Heart left ventricle (tissue), 16 donors: ENCODE measurements around the gene MRPS34. TPM values are rescaled to one million over a fixed set of nuclear protein-coding genes. Genes with fewer than 3 reads are reported as not detected.

Experiments used
- ATAC-seq, 4 donors: fragments of 200-7000 bp; cut with Tn5 transposase; one replicate each; pipeline ENCODE4 v1.9.1; 2020 to 2022; ENCODE audit warnings: moderate library complexity in 4 of 4, mild to moderate bottlenecking in 3 of 4, moderate number of reproducible peaks in 1 of 4
- DNase-seq, 5 donors: peaks; one replicate each; pipeline ENCODE4 v3.0.0-alpha.2; 2020
- H3K27ac ChIP-seq, 12 donors: fragments of 200-600 bp; sonication (generic) in 4 of 12; one replicate each; pipeline versions ENCODE4 v1.5.0 to v1.8.0; 2016 to 2022; ENCODE audit warnings: mild to moderate bottlenecking in 2 of 12
- H3K27me3 ChIP-seq, 9 donors: fragments of 200-600 bp; sonication (generic) in 2 of 9; one replicate each; pipeline versions ENCODE4 v1.5.1 to v1.8.0; 2016 to 2022; ENCODE audit warnings: mild to moderate bottlenecking in 3 of 9
- H3K36me3 ChIP-seq, 9 donors: fragments of 200-600 bp; sonication (generic) in 2 of 9; one replicate each; pipeline versions ENCODE4 v1.5.0 to v1.8.0; 2018 to 2022; ENCODE audit warnings: mild to moderate bottlenecking in 2 of 9
- H3K4me1 ChIP-seq, 12 donors: fragments of 200-600 bp; sonication (generic) in 4 of 12; one replicate each; pipeline versions ENCODE4 v1.5.0 to v1.8.0; 2016 to 2022; ENCODE audit warnings: mild to moderate bottlenecking in 3 of 12
- H3K4me3 ChIP-seq, 12 donors: fragments of 200-600 bp; sonication (generic) in 4 of 12; one replicate each; pipeline versions ENCODE4 v1.5.0 to v1.8.0; 2017 to 2022; ENCODE audit warnings: mild to moderate bottlenecking in 9 of 12, moderate library complexity in 4 of 12
- H3K9me3 ChIP-seq, 12 donors: fragments of 200-600 bp; sonication (generic) in 4 of 12; one replicate each; pipeline versions ENCODE4 v1.5.0 to v1.8.0; 2016 to 2022; ENCODE audit warnings: mild to moderate bottlenecking in 1 of 12
- POLR2A ChIP-seq, 2 donors: fragments of 450-650 bp; IDR thresholded peaks; one replicate each; pipeline ENCODE4 v1.6.1; 2017; ENCODE audit warnings: antibody characterized with exemption in 2 of 2, mild to moderate bottlenecking in 2 of 2, moderate library complexity in 2 of 2
- WGBS, 4 donors: extraction: QIAGEN DNeasy Blood & Tissue Kit in 2 of 4; methylation state at CpG; one replicate each; pipeline versions ENCODE4 v1.1.5 to v1.1.7; 2013 to 2018; 5-methylcytosine and 5-hydroxymethylcytosine counted together
- intact Hi-C, 10 donors: fragments of 100-400 bp; cut with DNase I; formaldehyde crosslinking; loops; one replicate each; pipeline versions ENCODE4 v1.11.1 to v1.14.2; 2022
- polyA plus RNA-seq, 2 donors: library from polyadenylated mRNA; stranded (reverse); fragments of 200-250 nt; gene quantifications; one replicate each; pipeline ENCODE4 v1.2.3, GENCODE V29; 2013
- total RNA-seq, 9 donors: library from RNA; depleted of rRNA in 2 of 9; stranded (reverse); fragments of >200 nt in 2 of 9; fragmentation: NEBNext Ultra II Directional in 3 of 9; extraction: Animal tissue kit (Norgen Biotek cat#: 25700) in 3 of 9; gene quantifications; one replicate each; pipeline versions ENCODE4 v1.1.0 to v1.2.4, GENCODE V29; 2016 to 2023
- TF ChIP-seq, protein P1 (sequence below), 12 donors: fragments of 200-600 bp; sonication (generic) in 4 of 12; IDR thresholded peaks; one replicate each; pipeline versions ENCODE4 v1.5.0 to v1.8.0; 2018 to 2022; ENCODE audit warnings: antibody characterized with exemption in 12 of 12, mild to moderate bottlenecking in 5 of 12
- donor health status: ischemic (EF 13 %, LVEDD 7.1; RV severe dilation, severe dysfunction).
- donor health status: healthy with polysubstance abuse.
- donor health status: DM: no; HTN: yes; CAD: no.
- donor health status: DM: no; HTN: no; CAD: no.
- donor health status: ischemic (EF 25% LVEDD 6.9; RV normal size, moderate dysfunction).
- donor health status: ischemic (EF 25% LVEDD 5.7; RV mildly dilated, moderate dysfunction).
- donor health status: healthy.
- donor health status: DM: yes; HTN: yes; CAD: no.
- donor health status: ischemic (EF 35%, LVEDD 5.7; RV mildly dilated, moderate dysfunction).
- donor health status: nonischemic (EF 11% LVEDD 7.7; RV severe dilation, severe dysfunction).
- donor health status: DM: yes; HTN: yes; CAD: no.
- donor health status: PGD.
- donor health status: ischemic (EF 29% LVEDD 5.4; RV normal size, mild dysfunction).
- donor health status: nonischemic (EF 23%, LVEDD 6.1; RV moderate dilation, normal function).

MRPS34 gene
- total and polyA plus RNA-seq, 11 donors = 58.0 to 123 (median 81.8) TPM

DNA sequence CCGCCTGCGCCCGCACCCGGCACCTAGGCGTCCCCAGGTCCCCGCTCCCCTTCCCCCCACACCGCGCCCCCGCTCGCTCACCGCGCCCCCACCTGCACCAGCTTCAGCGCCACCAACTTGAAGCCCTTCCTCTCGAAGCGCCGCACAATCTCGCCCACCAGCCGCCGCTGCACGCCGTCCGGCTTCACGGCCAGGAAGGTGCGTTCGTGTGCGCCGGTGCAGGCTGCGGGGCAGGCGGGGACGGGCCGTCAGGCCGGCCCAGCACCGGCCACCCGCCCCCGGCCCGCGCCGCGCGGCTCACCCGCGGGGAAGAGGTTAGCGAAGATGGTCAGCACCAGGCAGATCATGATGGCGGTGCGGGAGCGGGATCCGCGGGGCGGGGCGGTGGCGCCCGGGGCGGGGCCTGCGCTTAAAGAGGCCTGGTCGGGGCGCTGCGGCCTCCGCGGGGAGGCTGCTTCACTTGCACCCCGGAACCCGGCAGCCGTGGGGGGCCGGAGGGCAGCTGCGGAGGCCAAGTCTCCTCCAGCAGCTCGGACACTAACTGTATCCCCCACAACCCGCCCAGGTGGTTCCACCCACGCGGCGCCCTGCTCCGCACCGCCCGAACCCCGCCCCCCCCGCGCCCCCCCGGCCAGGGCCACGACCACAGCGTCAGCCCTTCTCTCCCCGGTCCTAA lies 1.6 kb downstream of the MRPS34 start, which contains the start of gene NME3:
Gene NME3, minus strand, starts transcription at position 356 of the 676 bp plus-strand sequence. Its CDS starts 9 bp downstream, at position 347.
- intact Hi-C loops = loop anchor here in 2 of 10 donors (5.0 kb wide), 2 partner anchors 64 to 159 kb away; partner anchors contain the start of genes CRAMP1 (in 1 of the 2), IFT140 (in 1 of the 2) and MAPK8IP3 (in 1 of the 2)
- peak; percentile 12 to 51 (median 47) for ATAC-seq
- WGBS, 4 donors = 0 to 1% (median 1%) methylated on average over 18 to 79 of the region's 79 CpGs
- DNase-seq = peak; percentile 80 to 92 (median 85)
- Histone ChIP-seq H3K4me3 (peak within 1 kb of the TSS; percentile 75 to 99 (median 96)), H3K36me3 (peaks cover 0 to 46% (median 35%) of the 10 kb centered on the region in 9 donors), H3K27ac (peak within 1 kb of the TSS; percentile 17 to 99 (median 97)), H3K27me3 (no peaks in the 10 kb centered on the region), H3K4me1 (peaks cover 14 to 44% (median 32%) of the 10 kb centered on the region in 12 donors), H3K9me3 (no peaks in the 10 kb centered on the region)
- TF ChIP-seq, protein P1, sequence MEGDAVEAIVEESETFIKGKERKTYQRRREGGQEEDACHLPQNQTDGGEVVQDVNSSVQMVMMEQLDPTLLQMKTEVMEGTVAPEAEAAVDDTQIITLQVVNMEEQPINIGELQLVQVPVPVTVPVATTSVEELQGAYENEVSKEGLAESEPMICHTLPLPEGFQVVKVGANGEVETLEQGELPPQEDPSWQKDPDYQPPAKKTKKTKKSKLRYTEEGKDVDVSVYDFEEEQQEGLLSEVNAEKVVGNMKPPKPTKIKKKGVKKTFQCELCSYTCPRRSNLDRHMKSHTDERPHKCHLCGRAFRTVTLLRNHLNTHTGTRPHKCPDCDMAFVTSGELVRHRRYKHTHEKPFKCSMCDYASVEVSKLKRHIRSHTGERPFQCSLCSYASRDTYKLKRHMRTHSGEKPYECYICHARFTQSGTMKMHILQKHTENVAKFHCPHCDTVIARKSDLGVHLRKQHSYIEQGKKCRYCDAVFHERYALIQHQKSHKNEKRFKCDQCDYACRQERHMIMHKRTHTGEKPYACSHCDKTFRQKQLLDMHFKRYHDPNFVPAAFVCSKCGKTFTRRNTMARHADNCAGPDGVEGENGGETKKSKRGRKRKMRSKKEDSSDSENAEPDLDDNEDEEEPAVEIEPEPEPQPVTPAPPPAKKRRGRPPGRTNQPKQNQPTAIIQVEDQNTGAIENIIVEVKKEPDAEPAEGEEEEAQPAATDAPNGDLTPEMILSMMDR (IDR thresholded peaks at IDR 0.05) = peak in 1 of 12 donors; percentile 14
- peak in 1 of 2 donors; percentile 41 for TF ChIP-seq POLR2A (IDR thresholded peaks at IDR 0.05)

DNA sequence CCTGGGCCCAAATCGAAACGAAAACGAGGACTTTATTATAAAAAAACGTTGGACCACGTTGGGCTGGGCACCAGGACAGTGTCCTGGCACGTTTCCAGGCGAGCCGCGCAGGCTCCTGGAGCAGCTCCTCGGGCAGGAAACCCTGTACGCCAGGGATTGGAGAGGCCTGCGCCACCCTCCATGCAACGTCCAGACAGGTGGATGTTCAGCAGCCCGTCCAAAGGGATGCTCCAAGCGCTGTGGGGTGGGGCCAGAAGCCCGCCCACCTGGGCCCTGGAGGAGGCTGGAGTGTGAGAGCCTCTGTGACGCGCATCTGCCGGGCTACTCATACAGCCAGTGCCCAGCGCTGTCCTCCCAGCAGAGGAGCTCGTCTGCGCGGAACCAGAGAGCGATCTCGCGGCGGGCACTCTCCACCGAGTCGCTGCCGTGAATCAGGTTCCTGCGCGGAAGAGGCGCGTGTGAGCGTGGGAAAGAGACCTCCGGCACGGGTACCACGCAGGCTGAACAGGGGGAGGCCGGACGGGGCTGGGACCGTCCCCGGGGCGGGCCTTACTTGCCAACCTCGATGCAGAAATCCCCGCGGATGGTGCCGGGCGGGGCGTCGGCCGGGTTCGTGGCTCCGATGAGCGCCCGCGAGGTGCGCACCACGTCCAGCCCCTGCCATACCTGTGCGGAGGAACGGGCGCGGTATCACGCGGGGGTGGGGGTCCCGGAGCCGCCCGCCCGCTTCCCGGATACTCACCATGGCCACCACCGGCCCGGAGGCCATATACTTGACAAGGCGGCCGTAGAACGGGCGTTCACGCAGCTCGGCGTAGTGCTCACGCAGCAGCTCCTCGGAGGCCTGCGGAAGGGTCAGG lies 2.4 kb downstream of the MRPS34 start:
- ATAC-seq (peak; percentile 4 to 45 (median 20)), DNase-seq (peak in 4 of 5 donors; percentile 66 to 78 (median 71))
- peak overlapping the region; percentile 17 to 99 (median 96) for H3K27ac ChIP-seq
- H3K9me3 ChIP-seq = no peaks in the 10 kb centered on the region
- 5 to 15% (median 10%) methylated on average over 42 to 81 of the region's 81 CpGs for WGBS, 4 donors
- peak overlapping the region; percentile 75 to 99 (median 96) for H3K4me3 ChIP-seq
- peaks cover 14 to 44% (median 32%) of the 10 kb centered on the region in 12 donors for H3K4me1 ChIP-seq
- H3K27me3 ChIP-seq = no peaks in the 10 kb centered on the region
- TF ChIP-seq, protein P1 (IDR thresholded peaks at IDR 0.05) = no peak
- peak in 1 of 2 donors; percentile 26 for TF ChIP-seq POLR2A (IDR thresholded peaks at IDR 0.05)
- peaks cover 0 to 50% (median 38%) of the 10 kb centered on the region in 9 donors for H3K36me3 ChIP-seq
- intact Hi-C loops = loop anchor here in 2 of 10 donors (5.0 kb wide), 2 partner anchors 63 to 158 kb away; partner anchors contain the start of genes CRAMP1 (in 1 of the 2), IFT140 (in 1 of the 2) and MAPK8IP3 (in 1 of the 2)

GRCh38 chr16:1769402-1770300 lies 3.3 kb downstream of the MRPS34 start:
- ATAC-seq (peak in 1 of 4 donors; percentile 0), DNase-seq (no peak)
- no peaks in the 10 kb centered on the region for H3K27me3 ChIP-seq
- H3K27ac ChIP-seq = peak overlapping the region in 8 of 12 donors; percentile 25 to 99 (median 97)
- intact Hi-C loops = loop anchor here in 2 of 10 donors (5.0 kb wide), 2 partner anchors 62 to 157 kb away; partner anchors contain the start of genes CRAMP1 (in 1 of the 2), IFT140 (in 1 of the 2) and MAPK8IP3 (in 1 of the 2)
- H3K9me3 ChIP-seq = no peaks in the 10 kb centered on the region
- peaks cover 14 to 39% (median 30%) of the 10 kb centered on the region in 12 donors for H3K4me1 ChIP-seq
- TF ChIP-seq, protein P1 (IDR thresholded peaks at IDR 0.05) = no peak
- 63 to 84% (median 80%) methylated on average over 17 to 27 of the region's 27 CpGs for WGBS, 4 donors
- peak overlapping the region in 9 of 12 donors; percentile 75 to 99 (median 96) for H3K4me3 ChIP-seq
- H3K36me3 ChIP-seq = peaks cover 0 to 50% (median 42%) of the 10 kb centered on the region in 9 donors
